ENCODE data around the gene BBS9. TPM values are rescaled to one million over a fixed set of nuclear protein-coding genes. Genes with fewer than 3 reads are reported as not detected.

BBS9 gene
- total RNA-seq, 6 experiments from 2014 or later, result 3.0 to 8.0 (median 6.6) TPM

GRCh38 chr7:33539659-33540400, 410.5 kb downstream of the BBS9 start:
- Histone ChIP-seq H3K9me3 (no peaks in the 10 kb centered on the region), H3K4me1 (no peaks in the 10 kb centered on the region), H3K27ac (no peak overlapping the region), H3K36me3 (no peaks in the 10 kb centered on the region), H3K27me3 (no peaks in the 10 kb centered on the region), H3K4me3 (no peak overlapping the region)
- DNase-seq (no peak), ATAC-seq (no peak)
- TF ChIP-seq POLR2A (IDR thresholded peaks at IDR 0.05), result no peak
- intact Hi-C loops (cut with DNase I), result no loop called here
- 64% methylated on average over 3 of the region's 3 CpGs for WGBS (ENCODE audit: insufficient coverage, low coverage, low lambda C conversion rate, missing lambda C conversion rate)

GRCh38 chr7:33547880-33548279, 418.5 kb downstream of the BBS9 start:
- intact Hi-C loops (cut with DNase I), result no loop called here
- H3K36me3 ChIP-seq, result no peaks in the 10 kb centered on the region
- no peaks in the 10 kb centered on the region for H3K27me3 ChIP-seq
- no peaks in the 10 kb centered on the region for H3K4me1 ChIP-seq
- no peak overlapping the region for H3K27ac ChIP-seq
- ATAC-seq (no peak), DNase-seq (no peak)
- H3K4me3 ChIP-seq, result no peak overlapping the region
- H3K9me3 ChIP-seq, result no peaks in the 10 kb centered on the region
- TF ChIP-seq CTCF (IDR thresholded peaks at IDR 0.05) (no peak), POLR2A (IDR thresholded peaks at IDR 0.05) (no peak)

DNA sequence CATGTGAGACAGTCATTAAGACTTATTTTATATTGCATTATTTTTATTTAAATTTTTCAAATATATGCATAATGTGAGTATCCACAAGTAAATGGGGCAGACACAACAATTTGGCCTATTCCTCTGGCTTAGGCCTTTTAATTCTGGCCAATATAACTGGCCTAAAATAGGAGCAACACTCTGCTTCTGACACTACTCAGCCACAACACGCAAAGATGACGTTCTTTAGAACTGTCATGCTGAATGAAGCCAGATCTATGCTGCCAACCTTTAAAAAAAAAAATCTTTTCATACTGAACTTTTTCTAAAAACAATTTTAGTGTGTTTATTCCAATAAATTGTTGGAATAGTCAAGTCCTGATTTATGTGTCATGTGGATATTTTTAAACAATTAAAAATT, 421.0 kb downstream of the BBS9 start:
- H3K27me3 ChIP-seq, result no peaks in the 10 kb centered on the region

GRCh38 chr7:33550979-33551378, 421.6 kb downstream of the BBS9 start:
- no peak for TF ChIP-seq CTCF (IDR thresholded peaks at IDR 0.05)
- no peak for TF ChIP-seq POLR2A (IDR thresholded peaks at IDR 0.05)
- ATAC-seq, result no peak
- no peak for DNase-seq
- 89% methylated on average over 3 of the region's 3 CpGs for WGBS (ENCODE audit: insufficient coverage, low coverage, low lambda C conversion rate, missing lambda C conversion rate)
- no peaks in the 10 kb centered on the region for H3K36me3 ChIP-seq
- H3K4me3 ChIP-seq, result no peak overlapping the region
- intact Hi-C loops (cut with DNase I), result no loop called here
- H3K27me3 ChIP-seq, result no peaks in the 10 kb centered on the region
- no peaks in the 10 kb centered on the region for H3K4me1 ChIP-seq
- H3K27ac ChIP-seq, result no peak overlapping the region
- no peaks in the 10 kb centered on the region for H3K9me3 ChIP-seq

More for the DNA sequence above, 421.0 kb downstream of the BBS9 start:
- no peaks in the 10 kb centered on the region for H3K9me3 ChIP-seq
- intact Hi-C loops (cut with DNase I), result no loop called here
- H3K36me3 ChIP-seq, result no peaks in the 10 kb centered on the region
- ATAC-seq (no peak), DNase-seq (no peak)
- H3K4me1 ChIP-seq, result no peaks in the 10 kb centered on the region
- 93% methylated on average over 2 of the region's 2 CpGs for WGBS (ENCODE audit: insufficient coverage, low coverage, low lambda C conversion rate, missing lambda C conversion rate)
- no peak overlapping the region for H3K4me3 ChIP-seq
- H3K27ac ChIP-seq, result no peak overlapping the region
- no peak for TF ChIP-seq CTCF (IDR thresholded peaks at IDR 0.05)

DNA sequence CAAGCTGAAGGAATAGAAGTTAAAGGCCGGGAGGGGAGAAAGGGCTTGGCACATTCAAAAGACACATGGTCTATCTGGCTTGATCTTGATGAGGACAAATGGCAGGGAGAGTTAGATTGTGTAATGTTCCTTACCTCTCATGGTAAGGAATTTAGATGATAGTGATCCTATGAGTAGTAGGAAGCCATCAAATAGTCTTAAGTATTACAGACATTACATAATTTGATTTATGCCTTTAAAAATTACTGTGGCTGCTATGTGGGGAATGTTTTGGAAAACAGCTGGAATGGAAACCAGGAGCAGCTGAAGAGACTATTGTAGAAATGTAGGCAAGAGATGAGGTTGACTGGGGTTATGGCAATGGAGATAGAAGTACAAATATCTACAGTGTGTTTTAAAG, 424.7 kb downstream of the BBS9 start:
- 21% methylated on average over 1 of the region's 1 CpG for WGBS (ENCODE audit: insufficient coverage, low coverage, low lambda C conversion rate, missing lambda C conversion rate)
- ATAC-seq (no peak), DNase-seq (no peak)
- no peak overlapping the region for H3K4me3 ChIP-seq
- no peaks in the 10 kb centered on the region for H3K4me1 ChIP-seq
- no peaks in the 10 kb centered on the region for H3K9me3 ChIP-seq
- no peak overlapping the region for H3K27ac ChIP-seq
- intact Hi-C loops (cut with DNase I), result no loop called here
- no peaks in the 10 kb centered on the region for H3K36me3 ChIP-seq
- TF ChIP-seq CTCF (IDR thresholded peaks at IDR 0.05) (no peak), POLR2A (IDR thresholded peaks at IDR 0.05) (no peak)
- H3K27me3 ChIP-seq, result no peaks in the 10 kb centered on the region

Data from right lobe of liver (tissue), 6 donors.